NCI-H1694 (cell line): Measurements from ENCODE around the gene ME1.

Source experiments
- DNase-seq: peaks from one replicate; lab custom pipeline; 2025; lab: John Stamatoyannopoulos, UW

The ME1 gene

GRCh38 chr6:83190626-83191025 lies 240.2 kb downstream of the ME1 start:
- no peak for DNase-seq

GRCh38 chr6:83188501-83188900 lies 242.3 kb downstream of the ME1 start:
- no peak for DNase-seq

- DNase-seq, result no peak
These were observed 245.8 kb downstream of the ME1 start for GRCh38 chr6:83185096-83185495.

- DNase-seq, result no peak
These were observed 247.6 kb downstream of the ME1 start for GRCh38 chr6:83183082-83183828.

- no peak for DNase-seq
These were observed 248.7 kb downstream of the ME1 start for GRCh38 chr6:83182114-83182513.

GRCh38 chr6:83180426-83180950 lies 250.4 kb downstream of the ME1 start:
- DNase-seq, result no peak

- DNase-seq, result no peak
These were observed 254.6 kb downstream of the ME1 start for GRCh38 chr6:83176246-83176645.

GRCh38 chr6:83169511-83169910 lies 261.3 kb downstream of the ME1 start:
- DNase-seq, result no peak

GRCh38 chr6:83169106-83169505 lies 261.7 kb downstream of the ME1 start:
- no peak for DNase-seq

GRCh38 chr6:83168556-83168955 lies 262.3 kb downstream of the ME1 start:
- DNase-seq, result no peak

GRCh38 chr6:83167726-83168278 lies 263.0 kb downstream of the ME1 start:
- DNase-seq, result no peak
